GM23338 (cell line): Measurements from ENCODE around the gene DGKH. TPM values are rescaled to one million over a fixed set of nuclear protein-coding genes. Genes with fewer than 3 reads are reported as not detected.

Experiments
- ATAC-seq: fragments of 200-7000 bp; cut with Tn5 transposase; 3 replicates; pipeline ENCODE4 v1.9.1; 2020
- DNase-seq: peaks from one replicate; pipeline ENCODE4 v3.0.0-alpha.2; 2015; ENCODE audit warnings: low spot score
- H2AFZ ChIP-seq: fragments of 200-600 bp; sonication (generic); 2 replicates; pipeline ENCODE4 v1.8.0; 2016; ENCODE audit warnings: antibody characterized with exemption, mild to moderate bottlenecking, moderate library complexity
- H3F3A ChIP-seq: fragments of 200-600 bp; sonication (generic); replicated peaks from 2 replicates; pipeline ENCODE4 v1.8.0; 2017; ENCODE audit warnings: antibody characterized with exemption, mixed run types, low read depth
- H3K27ac ChIP-seq: fragments of 200-600 bp; sonication (generic); 2 replicates; pipeline ENCODE4 v1.6.1; 2016; ENCODE audit warnings: low read depth
- H3K27me3 ChIP-seq: fragments of 200-600 bp; sonication (generic); 2 replicates; pipeline ENCODE4 v1.8.0; 2016; ENCODE audit warnings: mild to moderate bottlenecking, mixed run types, moderate library complexity; ENCODE audit not compliant: insufficient read depth
- H3K36me3 ChIP-seq: fragments of 200-600 bp; sonication (generic); 2 replicates; pipeline ENCODE4 v1.8.0; 2016; ENCODE audit warnings: mild to moderate bottlenecking; ENCODE audit not compliant: insufficient read depth
- H3K4me1 ChIP-seq: fragments of 200-600 bp; sonication (generic); 2 replicates; pipeline ENCODE4 v1.8.0; 2016; ENCODE audit warnings: mild to moderate bottlenecking, moderate library complexity; ENCODE audit not compliant: insufficient read depth
- H3K4me2 ChIP-seq: fragments of 200-600 bp; sonication (generic); 2 replicates; pipeline ENCODE4 v1.7.1; 2017; ENCODE audit warnings: mixed run types
- H3K4me3 ChIP-seq: fragments of 200-600 bp; sonication (generic); 2 replicates; pipeline ENCODE4 v1.6.1; 2016; ENCODE audit warnings: mixed run types
- H3K79me2 ChIP-seq: fragments of 200-600 bp; sonication (generic); replicated peaks from 2 replicates; pipeline ENCODE4 v1.8.0; 2017; ENCODE audit warnings: mild to moderate bottlenecking; ENCODE audit not compliant: insufficient read depth
- H3K9me2 ChIP-seq: fragments of 200-600 bp; sonication (generic); 2 replicates; pipeline ENCODE4 v1.8.0; 2017; ENCODE audit not compliant: insufficient read depth
- H4K20me1 ChIP-seq: fragments of 200-600 bp; sonication (generic); replicated peaks from 2 replicates; pipeline ENCODE4 v1.8.0; 2017; ENCODE audit warnings: mild to moderate bottlenecking; ENCODE audit not compliant: insufficient read depth
- H3K27ac Mint-ChIP-seq: 2 replicates; pipeline ENCODE4 v1.8.0; 2020; ENCODE audit warnings: inconsistent platforms, mild to moderate bottlenecking, moderate library complexity, mixed read lengths
- H3K27me3 Mint-ChIP-seq: 3 replicates; pipeline ENCODE4 v1.8.0; 2022; ENCODE audit warnings: low read depth, mild to moderate bottlenecking, moderate library complexity, mixed read lengths, inconsistent platforms; ENCODE audit not compliant: insufficient read depth, poor library complexity
- H3K36me3 Mint-ChIP-seq: 3 replicates; pipeline ENCODE4 v1.8.0; 2021; ENCODE audit warnings: low read depth, mild to moderate bottlenecking, inconsistent platforms, moderate library complexity, mixed read lengths
- H3K4me1 Mint-ChIP-seq: 3 replicates; pipeline ENCODE4 v1.8.0; 2020; ENCODE audit warnings: mild to moderate bottlenecking, inconsistent platforms, mixed read lengths
- H3K4me3 Mint-ChIP-seq: 3 replicates; pipeline ENCODE4 v1.8.0; 2021; ENCODE audit warnings: moderate library complexity, mild to moderate bottlenecking, inconsistent platforms, mixed read lengths
- H3K9me3 Mint-ChIP-seq: 3 replicates; pipeline ENCODE4 v1.8.0; 2020; ENCODE audit warnings: moderate library complexity, mild to moderate bottlenecking, inconsistent platforms, mixed read lengths
- CREB1 ChIP-seq: fragments of 250-450 bp; sonication (Bioruptor Pico); IDR thresholded peaks from 2 replicates; pipeline ENCODE4 v1.5.0; 2020; ENCODE audit warnings: low read depth, mild to moderate bottlenecking, moderate library complexity
- EZH2 ChIP-seq: fragments of 200-600 bp; sonication (generic); IDR thresholded peaks from one replicate; pipeline ENCODE4 v1.8.0; 2017; ENCODE audit warnings: antibody characterized with exemption, mild to moderate bottlenecking, low read depth; ENCODE audit not compliant: unreplicated experiment
- POLR2AphosphoS5 ChIP-seq: IDR thresholded peaks from 2 replicates; pipeline ENCODE4 v1.6.1; 2016; ENCODE audit warnings: antibody characterized with exemption, low read depth
- STAT1 ChIP-seq: IDR thresholded peaks from one replicate; pipeline ENCODE4 v1.6.1; 2016; ENCODE audit warnings: antibody characterized with exemption; ENCODE audit not compliant: unreplicated experiment
- ZNF114 ChIP-seq: fragments of 250-450 bp; sonication (Bioruptor Pico); IDR thresholded peaks from 2 replicates; pipeline ENCODE4 v1.5.0; 2020; ENCODE audit warnings: mild to moderate bottlenecking, moderate library complexity
- polyA plus RNA-seq: library from polyadenylated mRNA; unstranded; fragments of >200 nt; fragmentation: Nextera tagmentation; extraction: Ambion mirVana; gene quantifications from 2 replicates; pipeline ENCODE4 v1.2.1, GENCODE V29; 2016
- total RNA-seq: library from RNA; depleted of rRNA; stranded (reverse); fragments of >200 nt; shearing (Covaris generic); gene quantifications from 2 replicates; pipeline ENCODE4 v1.2.3, GENCODE V29; 2014
- TF ChIP-seq, protein P1 (sequence below), 2 experiments: fragments of 200-600 bp in 1 of 2; sonication (generic) in 1 of 2; conservative IDR thresholded peaks; 2 replicates each; pipeline versions ENCODE4 v1.5.1 to v1.6.1; 2016 to 2017; ENCODE audit warnings: antibody characterized with exemption in 2 of 2, low read depth in 2 of 2, mild to moderate bottlenecking in 2 of 2, moderate library complexity in 1 of 2
- TF ChIP-seq, protein P2 (sequence below): fragments of 250-450 bp; sonication (Bioruptor Pico); IDR thresholded peaks from 2 replicates; pipeline ENCODE4 v1.5.0; 2020; ENCODE audit warnings: mild to moderate bottlenecking, moderate library complexity

Gene DGKH
- total and polyA plus RNA-seq, 2 experiments from 2014 or later, result 2.1 to 7.5 TPM

- TF ChIP-seq, protein P1, sequence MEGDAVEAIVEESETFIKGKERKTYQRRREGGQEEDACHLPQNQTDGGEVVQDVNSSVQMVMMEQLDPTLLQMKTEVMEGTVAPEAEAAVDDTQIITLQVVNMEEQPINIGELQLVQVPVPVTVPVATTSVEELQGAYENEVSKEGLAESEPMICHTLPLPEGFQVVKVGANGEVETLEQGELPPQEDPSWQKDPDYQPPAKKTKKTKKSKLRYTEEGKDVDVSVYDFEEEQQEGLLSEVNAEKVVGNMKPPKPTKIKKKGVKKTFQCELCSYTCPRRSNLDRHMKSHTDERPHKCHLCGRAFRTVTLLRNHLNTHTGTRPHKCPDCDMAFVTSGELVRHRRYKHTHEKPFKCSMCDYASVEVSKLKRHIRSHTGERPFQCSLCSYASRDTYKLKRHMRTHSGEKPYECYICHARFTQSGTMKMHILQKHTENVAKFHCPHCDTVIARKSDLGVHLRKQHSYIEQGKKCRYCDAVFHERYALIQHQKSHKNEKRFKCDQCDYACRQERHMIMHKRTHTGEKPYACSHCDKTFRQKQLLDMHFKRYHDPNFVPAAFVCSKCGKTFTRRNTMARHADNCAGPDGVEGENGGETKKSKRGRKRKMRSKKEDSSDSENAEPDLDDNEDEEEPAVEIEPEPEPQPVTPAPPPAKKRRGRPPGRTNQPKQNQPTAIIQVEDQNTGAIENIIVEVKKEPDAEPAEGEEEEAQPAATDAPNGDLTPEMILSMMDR (conservative IDR thresholded peaks at IDR 0.05; ENCODE audit: low read depth in 2 of 2), result no peak
- TF ChIP-seq POLR2AphosphoS5 (no peak), STAT1 (no peak), CREB1 (CRISPR knock-in tag) (no peak)
Measured at GRCh38 chr13:42173789-42174343, 125.4 kb downstream of the DGKH start (continued).

GRCh38 chr13:42174344-42175162 lies 126.1 kb downstream of the DGKH start:
- Histone ChIP-seq H3F3A (no peaks in the 10 kb centered on the region), H3K4me1 (peaks cover 24% of the 10 kb centered on the region), H3K27ac (peak overlapping the region; percentile 36), H3K36me3 (no peaks in the 10 kb centered on the region), H2AFZ (no peak overlapping the region), H4K20me1 (no peaks in the 10 kb centered on the region), H3K9me2 (no peaks in the 10 kb centered on the region), H3K79me2 (no peaks in the 10 kb centered on the region), H3K4me3 (no peak overlapping the region), H3K27me3 (no peaks in the 10 kb centered on the region), H3K4me2 (0 out of 2 replicates have a peak overlapping the region, but pooled peaks have one; percentile 8)
- ATAC-seq, result no peak
- DNase-seq, result peak; percentile 19
- 0 out of 3 replicates have a peak, but pooled peaks cover 3% of the 10 kb centered on the region for H3K9me3 Mint-ChIP-seq
- H3K4me1 Mint-ChIP-seq, result peaks cover 35% of the 10 kb centered on the region
- peak overlapping the region; percentile 62 for H3K27ac Mint-ChIP-seq
- peaks cover 2% of the 10 kb centered on the region for H3K27me3 Mint-ChIP-seq
- no peak for TF ChIP-seq ZNF114
- TF ChIP-seq, protein P2, sequence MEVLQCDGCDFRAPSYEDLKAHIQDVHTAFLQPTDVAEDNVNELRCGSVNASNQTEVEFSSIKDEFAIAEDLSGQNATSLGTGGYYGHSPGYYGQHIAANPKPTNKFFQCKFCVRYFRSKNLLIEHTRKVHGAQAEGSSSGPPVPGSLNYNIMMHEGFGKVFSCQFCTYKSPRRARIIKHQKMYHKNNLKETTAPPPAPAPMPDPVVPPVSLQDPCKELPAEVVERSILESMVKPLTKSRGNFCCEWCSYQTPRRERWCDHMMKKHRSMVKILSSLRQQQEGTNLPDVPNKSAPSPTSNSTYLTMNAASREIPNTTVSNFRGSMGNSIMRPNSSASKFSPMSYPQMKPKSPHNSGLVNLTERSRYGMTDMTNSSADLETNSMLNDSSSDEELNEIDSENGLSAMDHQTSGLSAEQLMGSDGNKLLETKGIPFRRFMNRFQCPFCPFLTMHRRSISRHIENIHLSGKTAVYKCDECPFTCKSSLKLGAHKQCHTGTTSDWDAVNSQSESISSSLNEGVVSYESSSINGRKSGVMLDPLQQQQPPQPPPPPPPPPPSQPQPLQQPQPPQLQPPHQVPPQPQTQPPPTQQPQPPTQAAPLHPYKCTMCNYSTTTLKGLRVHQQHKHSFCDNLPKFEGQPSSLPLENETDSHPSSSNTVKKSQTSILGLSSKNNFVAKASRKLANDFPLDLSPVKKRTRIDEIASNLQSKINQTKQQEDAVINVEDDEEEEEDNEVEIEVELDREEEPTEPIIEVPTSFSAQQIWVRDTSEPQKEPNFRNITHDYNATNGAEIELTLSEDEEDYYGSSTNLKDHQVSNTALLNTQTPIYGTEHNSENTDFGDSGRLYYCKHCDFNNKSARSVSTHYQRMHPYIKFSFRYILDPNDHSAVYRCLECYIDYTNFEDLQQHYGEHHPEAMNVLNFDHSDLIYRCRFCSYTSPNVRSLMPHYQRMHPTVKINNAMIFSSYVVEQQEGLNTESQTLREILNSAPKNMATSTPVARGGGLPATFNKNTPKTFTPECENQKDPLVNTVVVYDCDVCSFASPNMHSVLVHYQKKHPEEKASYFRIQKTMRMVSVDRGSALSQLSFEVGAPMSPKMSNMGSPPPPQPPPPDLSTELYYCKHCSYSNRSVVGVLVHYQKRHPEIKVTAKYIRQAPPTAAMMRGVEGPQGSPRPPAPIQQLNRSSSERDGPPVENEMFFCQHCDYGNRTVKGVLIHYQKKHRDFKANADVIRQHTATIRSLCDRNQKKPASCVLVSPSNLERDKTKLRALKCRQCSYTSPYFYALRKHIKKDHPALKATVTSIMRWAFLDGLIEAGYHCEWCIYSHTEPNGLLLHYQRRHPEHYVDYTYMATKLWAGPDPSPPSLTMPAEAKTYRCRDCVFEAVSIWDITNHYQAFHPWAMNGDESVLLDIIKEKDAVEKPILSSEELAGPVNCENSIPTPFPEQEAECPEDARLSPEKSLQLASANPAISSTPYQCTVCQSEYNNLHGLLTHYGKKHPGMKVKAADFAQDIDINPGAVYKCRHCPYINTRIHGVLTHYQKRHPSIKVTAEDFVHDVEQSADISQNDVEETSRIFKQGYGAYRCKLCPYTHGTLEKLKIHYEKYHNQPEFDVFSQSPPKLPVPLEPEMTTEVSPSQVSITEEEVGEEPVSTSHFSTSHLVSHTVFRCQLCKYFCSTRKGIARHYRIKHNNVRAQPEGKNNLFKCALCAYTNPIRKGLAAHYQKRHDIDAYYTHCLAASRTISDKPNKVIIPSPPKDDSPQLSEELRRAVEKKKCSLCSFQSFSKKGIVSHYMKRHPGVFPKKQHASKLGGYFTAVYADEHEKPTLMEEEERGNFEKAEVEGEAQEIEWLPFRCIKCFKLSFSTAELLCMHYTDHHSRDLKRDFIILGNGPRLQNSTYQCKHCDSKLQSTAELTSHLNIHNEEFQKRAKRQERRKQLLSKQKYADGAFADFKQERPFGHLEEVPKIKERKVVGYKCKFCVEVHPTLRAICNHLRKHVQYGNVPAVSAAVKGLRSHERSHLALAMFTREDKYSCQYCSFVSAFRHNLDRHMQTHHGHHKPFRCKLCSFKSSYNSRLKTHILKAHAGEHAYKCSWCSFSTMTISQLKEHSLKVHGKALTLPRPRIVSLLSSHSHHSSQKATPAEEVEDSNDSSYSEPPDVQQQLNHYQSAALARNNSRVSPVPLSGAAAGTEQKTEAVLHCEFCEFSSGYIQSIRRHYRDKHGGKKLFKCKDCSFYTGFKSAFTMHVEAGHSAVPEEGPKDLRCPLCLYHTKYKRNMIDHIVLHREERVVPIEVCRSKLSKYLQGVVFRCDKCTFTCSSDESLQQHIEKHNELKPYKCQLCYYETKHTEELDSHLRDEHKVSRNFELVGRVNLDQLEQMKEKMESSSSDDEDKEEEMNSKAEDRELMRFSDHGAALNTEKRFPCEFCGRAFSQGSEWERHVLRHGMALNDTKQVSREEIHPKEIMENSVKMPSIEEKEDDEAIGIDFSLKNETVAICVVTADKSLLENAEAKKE (CRISPR knock-in tag), result no peak
- TF ChIP-seq EZH2, result no peak
- H3K4me3 Mint-ChIP-seq, result no peak overlapping the region
- H3K36me3 Mint-ChIP-seq, result peaks cover 15% of the 10 kb centered on the region; the same call in 2 of the 3 replicates
